ENCODE data around the gene PPP1R27.

The PPP1R27 gene, protein sequence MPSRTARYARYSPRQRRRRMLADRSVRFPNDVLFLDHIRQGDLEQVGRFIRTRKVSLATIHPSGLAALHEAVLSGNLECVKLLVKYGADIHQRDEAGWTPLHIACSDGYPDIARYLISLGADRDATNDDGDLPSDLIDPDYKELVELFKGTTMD

DNA sequence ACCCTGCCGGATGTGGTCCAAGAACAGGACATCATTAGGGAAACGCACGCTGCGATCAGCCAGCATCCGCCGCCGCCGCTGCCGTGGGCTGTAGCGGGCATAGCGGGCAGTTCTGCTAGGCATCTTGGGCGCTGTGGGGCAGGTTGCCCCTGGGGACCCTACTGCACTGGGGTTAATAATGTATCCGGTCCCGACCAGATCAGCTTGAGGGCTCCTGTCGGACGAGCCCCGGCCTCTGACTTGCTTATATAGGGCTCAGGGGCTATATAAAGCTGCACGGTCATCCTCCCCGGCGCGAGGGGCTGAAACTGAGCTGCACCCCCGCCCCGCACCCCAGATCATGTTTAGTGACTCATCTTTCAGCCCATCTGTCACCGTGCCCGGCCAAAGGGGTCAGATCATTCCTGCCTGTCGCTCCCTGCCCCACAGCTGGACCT, at the start of gene PPP1R27:
TSS of gene PPP1R27 (minus strand) at position 220 of the 437 bp plus-strand sequence. CDS start at position 123, 97 bp downstream.
- TF ChIP-seq, protein P1, sequence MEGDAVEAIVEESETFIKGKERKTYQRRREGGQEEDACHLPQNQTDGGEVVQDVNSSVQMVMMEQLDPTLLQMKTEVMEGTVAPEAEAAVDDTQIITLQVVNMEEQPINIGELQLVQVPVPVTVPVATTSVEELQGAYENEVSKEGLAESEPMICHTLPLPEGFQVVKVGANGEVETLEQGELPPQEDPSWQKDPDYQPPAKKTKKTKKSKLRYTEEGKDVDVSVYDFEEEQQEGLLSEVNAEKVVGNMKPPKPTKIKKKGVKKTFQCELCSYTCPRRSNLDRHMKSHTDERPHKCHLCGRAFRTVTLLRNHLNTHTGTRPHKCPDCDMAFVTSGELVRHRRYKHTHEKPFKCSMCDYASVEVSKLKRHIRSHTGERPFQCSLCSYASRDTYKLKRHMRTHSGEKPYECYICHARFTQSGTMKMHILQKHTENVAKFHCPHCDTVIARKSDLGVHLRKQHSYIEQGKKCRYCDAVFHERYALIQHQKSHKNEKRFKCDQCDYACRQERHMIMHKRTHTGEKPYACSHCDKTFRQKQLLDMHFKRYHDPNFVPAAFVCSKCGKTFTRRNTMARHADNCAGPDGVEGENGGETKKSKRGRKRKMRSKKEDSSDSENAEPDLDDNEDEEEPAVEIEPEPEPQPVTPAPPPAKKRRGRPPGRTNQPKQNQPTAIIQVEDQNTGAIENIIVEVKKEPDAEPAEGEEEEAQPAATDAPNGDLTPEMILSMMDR (conservative IDR thresholded peaks at IDR 0.05; ENCODE audit: control insufficient read depth, insufficient read depth, low read depth, low read length): no peak
- peak within 1 kb of the TSS; percentile 68 for H3K4me3 ChIP-seq (ENCODE audit: control insufficient read depth, low read depth, low read length)

DNA sequence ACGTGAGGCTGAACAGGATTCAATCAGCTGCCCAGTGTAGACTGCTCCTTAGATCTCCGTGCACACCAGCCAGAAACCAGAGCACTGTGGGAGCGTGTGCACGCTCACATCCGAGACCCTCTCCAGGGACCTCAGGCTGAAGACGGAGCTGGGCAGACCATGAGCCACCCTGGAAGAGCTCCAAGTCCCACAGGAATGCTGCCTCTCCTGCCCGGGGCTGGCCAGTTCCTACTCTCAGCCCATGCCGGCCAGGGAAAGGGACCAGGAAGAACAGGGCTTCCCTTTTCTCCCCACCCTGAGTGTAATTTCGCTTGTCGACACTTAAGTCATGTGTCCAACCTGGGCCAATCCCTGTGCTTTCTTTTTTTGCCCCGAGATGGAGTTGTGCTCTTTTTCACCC, 49.7 kb upstream of the PPP1R27 start:
- DNase-seq (ENCODE audit: low read depth): no peak
- H3K4me3 ChIP-seq (ENCODE audit: control insufficient read depth, low read depth, low read length): no peak overlapping the region
- TF ChIP-seq, protein P1 (conservative IDR thresholded peaks at IDR 0.05; ENCODE audit: control insufficient read depth, insufficient read depth, low read depth, low read length): no peak

More for the DNA sequence above, at the start of gene PPP1R27:
- no peak for DNase-seq (ENCODE audit: low read depth)

DNA sequence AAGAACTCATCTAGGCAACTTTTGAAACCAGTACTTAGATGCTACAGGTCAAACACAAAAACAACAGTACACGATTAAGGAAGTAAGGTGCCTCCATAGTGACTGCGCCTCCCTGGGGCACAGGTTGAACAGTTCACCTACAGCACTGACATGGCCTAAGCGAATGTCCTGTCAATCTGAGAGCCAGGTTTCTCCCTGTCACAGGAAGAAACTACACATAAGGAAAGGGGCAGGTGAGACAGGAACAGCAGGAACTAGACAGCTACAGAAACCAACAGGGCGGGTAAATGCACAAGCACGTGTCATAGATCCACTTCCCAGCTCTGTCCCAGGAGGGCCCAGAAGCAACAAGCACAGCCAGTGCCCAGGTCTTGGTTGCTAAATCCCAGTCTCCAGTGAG, 44.3 kb upstream of the PPP1R27 start:
- no peak overlapping the region for H3K4me3 ChIP-seq (ENCODE audit: control insufficient read depth, low read depth, low read length)
- DNase-seq (ENCODE audit: low read depth): no peak
- TF ChIP-seq, protein P1 (conservative IDR thresholded peaks at IDR 0.05; ENCODE audit: control insufficient read depth, insufficient read depth, low read depth, low read length): no peak

DNA sequence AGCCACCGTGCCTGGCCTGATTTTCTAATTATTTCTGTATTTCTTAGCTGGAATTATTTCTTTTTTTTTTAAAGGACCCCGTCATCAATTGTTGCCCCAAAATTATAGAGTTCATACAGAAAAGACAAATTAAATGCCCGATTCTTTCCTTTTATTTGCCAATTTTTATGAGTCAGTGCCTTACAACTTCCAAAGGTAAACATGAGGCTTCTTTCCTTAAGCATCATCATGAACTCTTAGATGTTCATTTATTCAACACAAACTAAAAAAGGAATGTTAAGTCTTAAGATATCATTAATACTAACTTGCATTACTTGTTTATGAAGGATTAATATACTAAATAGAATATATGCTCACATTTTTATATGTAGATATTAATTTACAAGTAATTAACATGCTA, 43.4 kb upstream of the PPP1R27 start:
- no peak overlapping the region for H3K4me3 ChIP-seq (ENCODE audit: control insufficient read depth, low read depth, low read length)
- TF ChIP-seq, protein P1 (conservative IDR thresholded peaks at IDR 0.05; ENCODE audit: control insufficient read depth, insufficient read depth, low read depth, low read length): no peak
- DNase-seq (ENCODE audit: low read depth): no peak

DNA sequence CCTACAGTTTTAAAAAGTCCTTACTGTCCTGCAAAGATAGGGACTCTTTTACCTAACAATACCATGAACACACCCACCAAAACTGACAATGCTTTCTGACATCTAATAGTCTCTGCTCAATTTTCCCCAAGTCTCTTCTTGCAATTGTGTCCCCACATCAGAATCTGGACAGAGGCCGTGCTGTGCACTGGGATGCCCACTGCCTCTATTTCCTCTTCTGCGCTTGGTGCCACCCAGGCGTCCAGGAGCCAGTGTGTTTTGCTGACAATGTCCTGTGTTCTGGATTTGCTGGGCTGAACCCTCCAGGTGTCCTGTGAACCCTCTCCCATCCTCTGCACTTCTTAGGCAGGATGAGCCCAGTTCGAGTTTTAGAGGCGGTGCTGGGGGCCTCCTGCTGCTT, 42.7 kb upstream of the PPP1R27 start:
- TF ChIP-seq, protein P1 (conservative IDR thresholded peaks at IDR 0.05; ENCODE audit: control insufficient read depth, insufficient read depth, low read depth, low read length): no peak

DNA sequence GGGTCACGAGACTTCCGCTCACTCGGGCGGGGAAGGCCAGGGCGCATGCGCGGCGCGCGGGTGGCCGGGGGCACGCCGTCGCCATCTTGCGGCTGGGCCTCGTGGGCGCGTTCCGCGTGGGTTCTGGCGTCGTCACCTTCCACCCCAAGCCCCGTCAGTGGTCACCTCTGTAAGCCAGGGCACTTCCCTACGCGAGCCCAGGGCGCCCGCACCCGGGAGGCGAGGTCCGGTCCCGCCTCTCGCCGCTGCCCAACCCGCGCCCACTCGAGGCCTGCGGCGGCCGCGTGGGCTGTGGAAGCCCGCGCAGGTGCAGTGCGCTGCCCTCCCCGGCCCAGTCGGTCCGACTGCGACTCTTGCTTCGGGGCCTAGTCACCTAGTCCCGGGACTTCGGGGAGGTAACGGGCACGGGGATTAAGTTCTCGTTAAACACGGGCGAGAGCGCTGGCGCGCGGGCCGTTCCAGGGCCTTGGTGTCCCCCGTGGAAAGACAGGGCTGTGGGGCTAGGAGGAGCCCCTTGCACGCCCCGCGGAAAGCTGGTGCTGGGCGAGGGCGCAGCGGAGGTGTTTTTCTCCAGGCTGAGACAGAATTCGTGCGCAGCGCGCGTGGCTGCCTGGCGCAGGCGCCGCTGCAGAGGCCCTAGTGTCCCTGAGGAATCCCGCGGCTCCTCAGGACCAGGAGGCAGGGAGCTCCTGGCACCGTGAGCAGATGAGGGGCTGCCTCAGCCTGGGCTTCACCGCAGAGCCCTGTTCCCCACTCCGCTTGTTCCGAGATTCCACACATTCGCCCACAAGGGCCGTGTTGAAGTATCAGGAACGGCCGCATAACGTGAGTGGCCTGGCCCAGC, 36.8 kb upstream of the PPP1R27 start:
- peak; percentile 83 for DNase-seq (ENCODE audit: low read depth)
- TF ChIP-seq, protein P1 (conservative IDR thresholded peaks at IDR 0.05; ENCODE audit: control insufficient read depth, insufficient read depth, low read depth, low read length): no peak
- peak overlapping the region; percentile 64 for H3K4me3 ChIP-seq (ENCODE audit: control insufficient read depth, low read depth, low read length)

More for the DNA sequence above, 42.7 kb upstream of the PPP1R27 start:
- H3K4me3 ChIP-seq (ENCODE audit: control insufficient read depth, low read depth, low read length): no peak overlapping the region
- DNase-seq (ENCODE audit: low read depth): no peak

All from fibroblast of mammary gland (primary cell).